Esophagus muscularis mucosa (tissue), 4 donors: ENCODE results near the gene WDFY4. TPM values are rescaled to one million over a fixed set of nuclear protein-coding genes. Genes with fewer than 3 reads are reported as not detected.
A peak's percentile ranks its signal among the peaks of the same experiment; 100 is the strongest.

Experiments
- DNase-seq: peaks from one replicate; pipeline ENCODE4 v3.0.0-alpha.2; 2017; ENCODE audit errors: extremely low spot score
- H3K27ac ChIP-seq, 4 donors: fragments of 200-600 bp; sonication (generic); replicated peaks in 1 of 4; 1 replicate in 3 of 4; 2 replicates in 1 of 4; pipeline ENCODE4 v1.5.1; 2016 to 2019; ENCODE audit warnings: mild to moderate bottlenecking in 1 of 4
- H3K27me3 ChIP-seq, 4 donors: fragments of 200-600 bp; sonication (generic); one replicate each; pipeline versions ENCODE4 v1.5.1 to v1.6.0; 2016 to 2019
- H3K36me3 ChIP-seq, 4 donors: fragments of 200-600 bp; sonication (generic); one replicate each; pipeline ENCODE4 v1.5.1; 2016 to 2019
- H3K4me1 ChIP-seq, 4 donors: fragments of 200-600 bp; sonication (generic); one replicate each; pipeline ENCODE4 v1.5.1; 2016 to 2019
- H3K4me3 ChIP-seq, 4 donors: fragments of 200-600 bp; sonication (generic); 1 replicate in 2 of 4; 2 replicates in 2 of 4; pipeline ENCODE4 v1.5.1; 2016 to 2019; ENCODE audit warnings: mild to moderate bottlenecking in 4 of 4, moderate library complexity in 1 of 4
- H3K9me3 ChIP-seq, 4 donors: fragments of 200-600 bp; sonication (generic); 1 replicate in 3 of 4; 2 replicates in 1 of 4; pipeline ENCODE4 v1.5.1; 2016 to 2019
- CTCF ChIP-seq, 3 experiments: fragments of 200-600 bp in 2 of 3; fragments of 450-650 bp in 1 of 3; sonication (generic) in 2 of 3; IDR thresholded peaks; one replicate each; pipeline ENCODE4 v1.5.1; 2017 to 2019; ENCODE audit warnings: antibody characterized with exemption in 3 of 3, mild to moderate bottlenecking in 2 of 3, moderate library complexity in 1 of 3
- EP300 ChIP-seq: sonication (generic); formaldehyde crosslinking; IDR thresholded peaks from one replicate; pipeline ENCODE4 v1.6.1; 2017; ENCODE audit warnings: antibody characterized with exemption
- POLR2A ChIP-seq: fragments of 450-650 bp; IDR thresholded peaks from one replicate; pipeline ENCODE4 v1.6.1; 2017; ENCODE audit warnings: antibody characterized with exemption, moderate library complexity, mild to moderate bottlenecking, low read depth
- POLR2AphosphoS5 ChIP-seq, 2 donors: sonication (generic); formaldehyde crosslinking; IDR thresholded peaks; one replicate each; pipeline ENCODE4 v1.6.1; 2017; ENCODE audit warnings: antibody characterized with exemption in 2 of 2
- WGBS: methylation state at CpG from one replicate; pipeline ENCODE4 v1.1.5; 2018; 5-methylcytosine and 5-hydroxymethylcytosine counted together
- intact Hi-C: fragments of 100-400 bp; cut with DNase I; formaldehyde crosslinking; loops from one replicate; pipeline ENCODE4 v1.15.1; 2023
- total RNA-seq, 4 donors: library from RNA; depleted of rRNA; stranded (reverse); fragments of >200 nt; gene quantifications; one replicate each; pipeline versions ENCODE4 v1.1.0 to v1.2.1, GENCODE V29; 2016

Gene WDFY4
- total RNA-seq, 4 donors from 2014 or later = 2.3 to 7.3 (median 5.2) TPM

- H3K4me1 ChIP-seq = no peaks in the 10 kb centered on the region
Measured at GRCh38 chr10:48820699-48821098, 136.0 kb downstream of the WDFY4 start.

GRCh38 chr10:48821111-48821510, 136.4 kb downstream of the WDFY4 start:
- Histone ChIP-seq H3K36me3 (no peaks in the 10 kb centered on the region), H3K9me3 (no peaks in the 10 kb centered on the region), H3K27me3 (no peaks in the 10 kb centered on the region), H3K4me3 (no peak overlapping the region), H3K27ac (no peak overlapping the region), H3K4me1 (no peaks in the 10 kb centered on the region)
- no peak for DNase-seq
- no peak for TF ChIP-seq POLR2A
- no peak for TF ChIP-seq CTCF (IDR thresholded peaks at IDR 0.05)
- no peak for TF ChIP-seq EP300
- TF ChIP-seq POLR2AphosphoS5 (IDR thresholded peaks at IDR 0.05) = no peak
- 88% methylated on average over 2 of the region's 4 CpGs for WGBS
- intact Hi-C loops = no loop called here

More at GRCh38 chr10:48820699-48821098, 136.0 kb downstream of the WDFY4 start:
- no peak overlapping the region for H3K4me3 ChIP-seq
- no peak for DNase-seq
- H3K9me3 ChIP-seq = no peaks in the 10 kb centered on the region
- H3K36me3 ChIP-seq = no peaks in the 10 kb centered on the region
- WGBS = no CpG with 5 or more reads among the region's 10 CpGs
- H3K27me3 ChIP-seq = no peaks in the 10 kb centered on the region
- no peak for TF ChIP-seq POLR2AphosphoS5 (IDR thresholded peaks at IDR 0.05)
- no peak for TF ChIP-seq POLR2A
- no peak for TF ChIP-seq CTCF (IDR thresholded peaks at IDR 0.05)
- no peak for TF ChIP-seq EP300
- intact Hi-C loops = no loop called here
- H3K27ac ChIP-seq = no peak overlapping the region

GRCh38 chr10:48821692-48822091, 137.0 kb downstream of the WDFY4 start:
- no peak for TF ChIP-seq EP300
- TF ChIP-seq CTCF (IDR thresholded peaks at IDR 0.05) = no peak
- no peak for TF ChIP-seq POLR2AphosphoS5 (IDR thresholded peaks at IDR 0.05)
- no peak for TF ChIP-seq POLR2A
- DNase-seq = no peak
- no CpG with 5 or more reads among the region's 3 CpGs for WGBS

GRCh38 chr10:48833674-48834073, 149.0 kb downstream of the WDFY4 start:
- Histone ChIP-seq H3K4me3 (no peak overlapping the region), H3K27ac (no peak overlapping the region), H3K9me3 (peaks cover 0 to 9% (median 0%) of the 10 kb centered on the region in 4 donors), H3K36me3 (no peaks in the 10 kb centered on the region), H3K4me1 (no peaks in the 10 kb centered on the region), H3K27me3 (no peaks in the 10 kb centered on the region)
- intact Hi-C loops = no loop called here
- DNase-seq = peak; percentile 57
- WGBS = 63% methylated on average over 2 of the region's 2 CpGs
- TF ChIP-seq POLR2AphosphoS5 (IDR thresholded peaks at IDR 0.05) (no peak), EP300 (no peak), CTCF (IDR thresholded peaks at IDR 0.05) (no peak), POLR2A (no peak)

More at GRCh38 chr10:48821692-48822091, 137.0 kb downstream of the WDFY4 start:
- no peaks in the 10 kb centered on the region for H3K4me1 ChIP-seq
- no peaks in the 10 kb centered on the region for H3K36me3 ChIP-seq
- intact Hi-C loops = no loop called here
- no peak overlapping the region for H3K4me3 ChIP-seq
- H3K27ac ChIP-seq = no peak overlapping the region
- H3K9me3 ChIP-seq = no peaks in the 10 kb centered on the region
- no peaks in the 10 kb centered on the region for H3K27me3 ChIP-seq
